ENCODE data around the gene GPC3.

GRCh38 chrX:133527415-133527814, 458.0 kb downstream of the GPC3 start:
- TF ChIP-seq POLR2AphosphoS5 (IDR thresholded peaks at IDR 0.05) (no peak), CTCF (IDR thresholded peaks at IDR 0.05) (no peak)

Measured in stomach (tissue), 4 donors.